SW480 (cell line): ENCODE data around the gene SEZ6L.

Source experiments
- DNase-seq: peaks from one replicate; pipeline ENCODE4 v3.0.0-alpha.2; 2016; ENCODE audit warnings: low spot score

Gene SEZ6L

GRCh38 chr22:26302726-26303125 lies 133.5 kb downstream of the SEZ6L start:
- DNase-seq: no peak

GRCh38 chr22:26303475-26303874 lies 134.2 kb downstream of the SEZ6L start:
- DNase-seq: no peak

GRCh38 chr22:26304730-26305129 lies 135.5 kb downstream of the SEZ6L start:
- no peak for DNase-seq

- no peak for DNase-seq
These were observed 139.2 kb downstream of the SEZ6L start for GRCh38 chr22:26308467-26308866.

GRCh38 chr22:26310616-26311015 lies 141.4 kb downstream of the SEZ6L start:
- no peak for DNase-seq

GRCh38 chr22:26313291-26313690 lies 144.0 kb downstream of the SEZ6L start:
- DNase-seq: no peak

- DNase-seq: no peak
These were observed 144.9 kb downstream of the SEZ6L start for GRCh38 chr22:26314171-26314570.

- DNase-seq: no peak
These were observed 145.4 kb downstream of the SEZ6L start for GRCh38 chr22:26314656-26315055.

GRCh38 chr22:26316732-26317285 lies 147.5 kb downstream of the SEZ6L start:
- DNase-seq: no peak

- DNase-seq: no peak
These were observed 149.7 kb downstream of the SEZ6L start for GRCh38 chr22:26318975-26319374.

- DNase-seq: no peak
These were observed 151.2 kb downstream of the SEZ6L start for GRCh38 chr22:26320447-26320846.

GRCh38 chr22:26321469-26321913 lies 152.2 kb downstream of the SEZ6L start:
- DNase-seq: no peak

GRCh38 chr22:26322179-26322905 lies 153.1 kb downstream of the SEZ6L start:
- peak; percentile 27 for DNase-seq

- DNase-seq: no peak
These were observed 153.8 kb downstream of the SEZ6L start for GRCh38 chr22:26323013-26323412.

GRCh38 chr22:26324150-26324549 lies 154.9 kb downstream of the SEZ6L start:
- no peak for DNase-seq

GRCh38 chr22:26325641-26326040 lies 156.4 kb downstream of the SEZ6L start:
- no peak for DNase-seq

GRCh38 chr22:26326803-26327202 lies 157.5 kb downstream of the SEZ6L start:
- DNase-seq: no peak

- no peak for DNase-seq
These were observed 158.0 kb downstream of the SEZ6L start for GRCh38 chr22:26327306-26327705.

- no peak for DNase-seq
These were observed 159.0 kb downstream of the SEZ6L start for GRCh38 chr22:26328221-26328620.

- DNase-seq: peak; percentile 80
These were observed 161.8 kb downstream of the SEZ6L start for GRCh38 chr22:26330971-26331625.

GRCh38 chr22:26333088-26333800 lies 164.0 kb downstream of the SEZ6L start:
- DNase-seq: no peak

- no peak for DNase-seq
These were observed 165.0 kb downstream of the SEZ6L start for GRCh38 chr22:26334232-26334631.

- DNase-seq: no peak
These were observed 167.5 kb downstream of the SEZ6L start for GRCh38 chr22:26336773-26337172.
